Right lobe of liver (tissue), 4 donors: ENCODE results near the gene RHOH.

ENCODE experiments used
- POLR2A ChIP-seq: fragments of 450-650 bp; IDR thresholded peaks from one replicate; pipeline ENCODE4 v1.6.1; 2017; ENCODE audit warnings: antibody characterized with exemption, mild to moderate bottlenecking
- TF ChIP-seq, protein P1 (sequence below), 4 donors: fragments of 200-600 bp in 3 of 4; fragments of 450-650 bp in 1 of 4; IDR thresholded peaks; one replicate each; pipeline versions ENCODE4 v1.5.1 to v1.8.0; 2016 to 2022; ENCODE audit warnings: antibody characterized with exemption in 4 of 4, mild to moderate bottlenecking in 2 of 4
- donor health status: DM: no; HTN: no; CAD: no.
- donor health status: DM: no; HTN: no; CAD: no.
- donor health status: DM: no; HTN: yes; CAD: no.

DNA sequence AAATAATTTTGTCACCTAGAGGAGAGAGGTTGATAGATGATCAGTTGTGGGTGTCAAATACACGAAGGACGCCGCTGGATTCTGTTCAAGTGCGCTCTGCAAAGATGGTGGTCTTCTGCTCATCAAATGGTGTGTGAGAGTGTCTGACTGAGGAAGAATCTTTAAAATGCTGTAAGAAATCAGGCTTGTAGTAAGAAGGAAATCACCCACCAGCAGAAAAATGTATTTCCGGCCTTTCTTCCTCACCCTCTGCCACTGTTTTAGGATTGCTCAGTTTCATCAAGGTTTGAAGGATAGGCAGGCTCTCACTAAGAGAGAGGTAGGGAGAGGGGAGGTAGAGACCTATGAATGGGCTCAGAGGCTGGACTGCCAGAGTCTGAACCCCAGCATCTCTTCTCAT lies 28.7 kb downstream of the RHOH start:
- TF ChIP-seq, protein P1, sequence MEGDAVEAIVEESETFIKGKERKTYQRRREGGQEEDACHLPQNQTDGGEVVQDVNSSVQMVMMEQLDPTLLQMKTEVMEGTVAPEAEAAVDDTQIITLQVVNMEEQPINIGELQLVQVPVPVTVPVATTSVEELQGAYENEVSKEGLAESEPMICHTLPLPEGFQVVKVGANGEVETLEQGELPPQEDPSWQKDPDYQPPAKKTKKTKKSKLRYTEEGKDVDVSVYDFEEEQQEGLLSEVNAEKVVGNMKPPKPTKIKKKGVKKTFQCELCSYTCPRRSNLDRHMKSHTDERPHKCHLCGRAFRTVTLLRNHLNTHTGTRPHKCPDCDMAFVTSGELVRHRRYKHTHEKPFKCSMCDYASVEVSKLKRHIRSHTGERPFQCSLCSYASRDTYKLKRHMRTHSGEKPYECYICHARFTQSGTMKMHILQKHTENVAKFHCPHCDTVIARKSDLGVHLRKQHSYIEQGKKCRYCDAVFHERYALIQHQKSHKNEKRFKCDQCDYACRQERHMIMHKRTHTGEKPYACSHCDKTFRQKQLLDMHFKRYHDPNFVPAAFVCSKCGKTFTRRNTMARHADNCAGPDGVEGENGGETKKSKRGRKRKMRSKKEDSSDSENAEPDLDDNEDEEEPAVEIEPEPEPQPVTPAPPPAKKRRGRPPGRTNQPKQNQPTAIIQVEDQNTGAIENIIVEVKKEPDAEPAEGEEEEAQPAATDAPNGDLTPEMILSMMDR (IDR thresholded peaks at IDR 0.05), result no peak
- TF ChIP-seq POLR2A, result no peak
